Right kidney (tissue), 1 donor: ENCODE measurements around the gene MAPKBP1.

Source experiments
- DNase-seq: peaks from one replicate; pipeline ENCODE4 v3.0.0-alpha.2; 2016

The MAPKBP1 gene

DNA sequence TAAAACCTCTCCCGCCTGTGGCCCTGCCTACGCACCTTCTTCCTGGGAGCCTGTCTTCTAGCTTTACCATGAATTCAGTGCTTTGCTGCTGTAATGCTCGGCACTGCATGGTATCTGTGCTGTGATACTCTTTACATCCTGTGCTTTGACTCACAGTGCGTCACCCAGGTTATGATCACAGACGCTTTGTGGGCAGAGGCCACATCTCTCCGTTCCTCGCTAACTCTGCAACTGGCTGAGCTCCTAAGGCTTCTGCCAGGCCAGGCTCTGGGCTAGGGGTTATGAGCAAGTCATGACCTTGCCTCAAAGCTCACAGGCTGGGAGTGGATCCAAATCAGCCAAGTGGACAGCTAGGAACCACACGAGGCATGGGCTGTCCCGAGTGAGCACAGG, 96.4 kb downstream of the MAPKBP1 start:
- DNase-seq = no peak

DNA sequence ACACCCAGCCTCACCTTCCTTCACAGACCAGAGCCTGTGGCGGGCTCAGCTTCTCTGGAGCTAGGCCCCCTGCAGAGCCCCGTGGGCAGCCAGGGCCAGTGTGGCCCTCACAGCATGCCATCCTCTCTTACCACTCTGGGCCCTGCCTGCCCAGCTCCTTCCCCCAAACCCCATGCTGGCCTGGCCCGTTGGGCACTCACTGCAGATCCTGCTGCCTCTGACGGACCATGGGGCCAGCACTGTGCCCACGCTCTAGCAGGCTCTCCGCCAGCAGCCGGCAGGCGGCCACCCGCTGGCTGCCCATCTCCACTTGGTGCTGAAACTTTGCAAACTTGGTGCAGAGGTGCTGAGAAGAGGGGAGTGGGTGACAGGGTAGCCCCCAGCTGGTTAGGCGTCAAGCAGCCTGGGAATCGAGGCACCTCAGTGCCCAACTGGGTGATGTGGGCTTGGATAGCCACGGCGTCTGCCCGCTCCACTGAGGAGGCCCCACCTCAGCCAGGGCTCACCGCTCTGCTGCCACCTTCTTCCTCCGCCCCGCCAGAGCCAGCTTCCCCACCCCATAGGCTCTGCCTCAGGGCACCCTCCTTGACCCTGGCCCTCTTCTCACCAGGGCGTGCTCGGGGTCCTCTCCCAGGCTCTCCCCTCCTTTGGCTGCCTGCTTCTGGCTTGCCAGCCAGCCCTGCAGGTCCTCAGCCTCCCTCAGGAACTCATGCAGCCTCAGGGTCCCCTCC, 97.1 kb downstream of the MAPKBP1 start:
- no peak for DNase-seq

DNA sequence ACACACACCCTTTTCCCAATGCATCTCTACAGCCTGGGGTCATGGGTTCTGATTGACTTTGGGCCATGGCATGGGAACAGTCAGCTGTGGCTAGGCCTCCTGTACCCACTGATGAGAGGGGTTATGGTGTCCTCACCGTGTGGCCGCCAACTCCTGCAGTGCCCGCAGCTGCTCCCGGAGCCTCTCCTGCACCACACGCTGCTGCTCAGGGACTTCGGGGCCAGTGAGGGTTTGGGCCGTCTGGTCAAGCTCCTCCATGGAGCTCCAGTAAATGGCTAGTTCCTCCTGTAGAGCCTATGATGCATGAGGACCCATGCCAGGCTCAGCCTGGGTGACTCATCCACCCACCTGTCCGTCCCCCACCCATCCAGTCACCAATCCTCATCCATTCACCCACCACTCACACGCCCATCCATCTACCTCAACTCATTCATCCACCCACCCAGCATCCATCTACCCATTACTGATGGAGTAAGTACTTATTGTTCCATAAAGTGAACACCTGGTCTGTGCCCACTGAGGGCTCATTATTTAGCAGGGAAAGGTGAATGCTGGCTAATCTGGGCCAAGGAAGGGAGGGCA, 98.0 kb downstream of the MAPKBP1 start:
- no peak for DNase-seq

GRCh38 chr15:41873711-41874110, 99.4 kb downstream of the MAPKBP1 start:
- DNase-seq = no peak

GRCh38 chr15:41874736-41875135, 100.5 kb downstream of the MAPKBP1 start:
- no peak for DNase-seq

GRCh38 chr15:41876007-41876406, 101.7 kb downstream of the MAPKBP1 start:
- DNase-seq = no peak

- DNase-seq = no peak
Observed at GRCh38 chr15:41876689-41877088, 102.4 kb downstream of the MAPKBP1 start.
